Measurements from ENCODE around the gene BCL2L1. TPM values are rescaled to one million over a fixed set of nuclear protein-coding genes. Genes with fewer than 3 reads are reported as not detected.

BCL2L1 gene
- polyA plus RNA-seq, 4 donors, result 52.6 to 160 (median 86.3) TPM

DNA sequence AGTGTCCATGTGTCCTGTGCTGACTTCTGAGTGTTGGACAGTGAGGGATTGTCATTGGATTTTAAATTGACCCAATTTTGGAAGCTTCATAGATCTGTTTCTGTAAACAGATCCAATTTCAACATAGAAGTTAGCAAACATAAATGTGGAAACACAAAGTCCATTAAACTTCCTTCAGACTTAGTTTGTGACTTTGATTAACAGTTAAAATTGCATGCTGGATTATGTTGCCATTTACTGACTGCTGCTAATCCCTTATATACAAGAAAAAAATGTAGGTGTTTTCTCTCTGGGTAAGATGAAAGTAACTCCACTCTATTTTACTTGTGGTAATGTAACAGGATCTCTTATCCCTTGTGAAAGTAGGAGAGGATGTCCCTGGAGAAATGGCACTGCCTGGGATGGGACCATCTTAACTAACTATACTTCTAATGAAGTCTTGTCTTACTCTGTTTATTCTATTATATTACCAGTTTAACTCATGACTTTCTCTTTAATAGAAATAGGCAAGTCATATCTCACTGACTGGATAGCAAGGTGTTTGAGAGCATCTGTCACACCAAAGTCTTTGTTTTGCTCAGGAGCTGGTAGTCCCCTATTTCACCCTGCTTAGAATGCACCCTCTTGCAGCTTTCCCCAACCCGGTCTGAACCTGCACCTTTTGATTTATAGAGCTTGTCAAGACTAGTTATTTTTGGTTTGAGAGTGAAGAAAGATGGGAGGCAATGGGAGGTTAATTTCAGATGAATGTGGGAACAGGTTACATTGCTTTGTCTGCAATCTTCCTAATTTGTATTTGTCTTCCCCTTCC is 23.6 kb upstream of the BCL2L1 start:
- Histone ChIP-seq H3K9me3 (ENCODE audit: control insufficient read depth in 2 of 2, insufficient read depth in 1 of 2, low read depth in 1 of 2, low read length in 1 of 2) (no peaks in the 10 kb centered on the region), H3K27ac (ENCODE audit: low read depth in 1 of 3, low read length in 2 of 3) (no peak overlapping the region), H3K36me3 (ENCODE audit: control insufficient read depth in 3 of 3, insufficient read depth in 2 of 3, low read depth in 1 of 3, low read length in 3 of 3) (no peaks in the 10 kb centered on the region), H3K4me1 (ENCODE audit: control insufficient read depth in 3 of 3, insufficient read depth in 2 of 3, low read depth in 1 of 3, low read length in 2 of 3) (no peaks in the 10 kb centered on the region), H3K27me3 (ENCODE audit: control insufficient read depth in 3 of 3, insufficient read depth in 3 of 3, low read length in 3 of 3) (no peaks in the 10 kb centered on the region), H3K4me3 (ENCODE audit: low read depth in 1 of 3, low read length in 3 of 3) (no peak overlapping the region)
- FAIRE-seq (no peak), DNase-seq (no peak)
- 27 to 65% (median 50%) methylated on average over 1 of the region's 1 CpG for WGBS, 3 donors

DNA sequence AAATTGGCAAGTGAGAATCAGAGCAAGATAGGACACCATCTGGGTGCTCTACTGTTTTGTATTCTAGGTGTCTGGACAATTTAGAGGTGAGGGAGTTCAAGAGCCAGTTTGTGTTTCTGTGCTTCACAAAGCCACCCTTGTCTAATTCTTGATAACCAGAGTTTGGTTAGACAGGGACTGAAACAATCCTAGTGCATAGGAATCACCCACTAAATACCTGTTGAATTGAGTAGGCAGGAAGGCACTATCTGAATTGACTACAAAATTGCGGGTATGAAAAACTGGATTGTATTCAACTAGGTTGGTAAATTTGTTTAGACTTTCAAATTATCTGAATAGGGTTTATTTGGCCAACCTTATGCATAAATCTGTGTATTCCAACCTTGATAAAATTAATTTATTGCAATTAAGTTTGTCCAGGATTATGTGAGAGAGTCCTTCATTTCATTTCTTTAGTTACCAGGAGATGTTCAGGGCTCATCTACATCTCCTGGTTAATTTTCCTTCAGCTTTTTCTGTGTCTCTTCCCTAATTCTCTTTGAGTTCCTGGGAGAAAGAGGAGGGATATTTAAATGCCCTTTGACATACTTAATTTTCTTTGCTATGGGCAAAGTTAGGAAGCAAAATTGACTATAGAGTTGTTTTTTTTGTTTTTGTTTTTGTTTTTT is 18.1 kb upstream of the BCL2L1 start:
- FAIRE-seq, result no peak
- H3K36me3 ChIP-seq (ENCODE audit: control insufficient read depth in 3 of 3, insufficient read depth in 2 of 3, low read depth in 1 of 3, low read length in 3 of 3), result no peaks in the 10 kb centered on the region
- peaks cover 0 to 4% (median 3%) of the 10 kb centered on the region in 3 donors for H3K4me1 ChIP-seq (ENCODE audit: control insufficient read depth in 3 of 3, insufficient read depth in 2 of 3, low read depth in 1 of 3, low read length in 2 of 3)
- DNase-seq, result no peak
- H3K27ac ChIP-seq (ENCODE audit: low read depth in 1 of 3, low read length in 2 of 3), result no peak overlapping the region
- H3K4me3 ChIP-seq (ENCODE audit: low read depth in 1 of 3, low read length in 3 of 3), result peak overlapping the region in 1 of 3 donors; percentile 70
- no peaks in the 10 kb centered on the region for H3K9me3 ChIP-seq (ENCODE audit: control insufficient read depth in 2 of 2, insufficient read depth in 1 of 2, low read depth in 1 of 2, low read length in 1 of 2)
- 38 to 71% (median 66%) methylated on average over 1 of the region's 1 CpG for WGBS, 3 donors
- H3K27me3 ChIP-seq (ENCODE audit: control insufficient read depth in 3 of 3, insufficient read depth in 3 of 3, low read length in 3 of 3), result no peaks in the 10 kb centered on the region

DNA sequence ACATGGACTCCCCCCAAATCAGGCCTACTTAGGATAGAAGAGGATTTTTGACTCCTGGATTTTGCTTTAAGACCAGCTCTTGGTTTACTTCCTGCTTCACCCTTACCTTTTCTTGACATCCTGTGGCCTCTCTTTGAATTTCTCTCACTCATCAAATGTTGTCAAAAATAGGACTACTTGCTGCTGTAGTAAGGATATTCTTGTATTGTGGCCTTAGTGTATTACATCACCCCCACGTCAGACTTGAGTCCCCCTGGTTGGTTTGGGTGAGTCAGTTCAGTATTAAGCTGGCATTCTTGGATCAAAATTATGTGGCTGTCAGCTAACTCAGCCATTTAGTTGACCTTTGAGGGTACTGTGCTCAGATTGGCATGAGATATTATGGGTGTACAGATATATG is 17.5 kb upstream of the BCL2L1 start:
- DNase-seq, result peak; percentile 2 to 31
- FAIRE-seq, result no peak
- H3K27me3 ChIP-seq (ENCODE audit: control insufficient read depth in 3 of 3, insufficient read depth in 3 of 3, low read length in 3 of 3), result no peaks in the 10 kb centered on the region
- no peaks in the 10 kb centered on the region for H3K9me3 ChIP-seq (ENCODE audit: control insufficient read depth in 2 of 2, insufficient read depth in 1 of 2, low read depth in 1 of 2, low read length in 1 of 2)
- H3K27ac ChIP-seq (ENCODE audit: low read depth in 1 of 3, low read length in 2 of 3), result no peak overlapping the region
- no peaks in the 10 kb centered on the region for H3K36me3 ChIP-seq (ENCODE audit: control insufficient read depth in 3 of 3, insufficient read depth in 2 of 3, low read depth in 1 of 3, low read length in 3 of 3)
- H3K4me1 ChIP-seq (ENCODE audit: control insufficient read depth in 3 of 3, insufficient read depth in 2 of 3, low read depth in 1 of 3, low read length in 2 of 3), result peaks cover 0 to 4% (median 3%) of the 10 kb centered on the region in 3 donors
- 0 to 5% (median 0%) methylated on average over 1 of the region's 1 CpG for WGBS, 3 donors
- H3K4me3 ChIP-seq (ENCODE audit: low read depth in 1 of 3, low read length in 3 of 3), result peak overlapping the region in 2 of 3 donors; percentile 1 to 70

DNA sequence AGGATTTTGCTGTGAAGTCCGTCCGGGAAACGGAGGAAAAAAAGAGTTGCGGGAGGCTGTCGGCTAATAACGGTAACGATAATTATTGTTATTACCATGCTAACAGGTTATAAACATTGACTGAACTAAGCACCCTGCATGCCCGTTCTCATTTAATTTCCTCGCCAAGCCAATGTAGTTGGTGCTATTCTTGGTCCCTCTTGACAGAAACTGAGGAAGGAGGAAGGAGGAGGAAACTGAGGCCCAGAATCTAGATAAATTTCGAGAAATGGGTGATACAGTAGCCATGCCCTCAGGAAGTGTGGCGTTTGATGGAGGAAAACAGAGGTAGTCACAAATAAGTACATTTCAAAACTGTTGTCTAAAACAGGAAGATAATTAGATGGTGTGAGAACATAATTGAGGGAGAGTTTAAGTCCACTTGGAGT is 16.9 kb upstream of the BCL2L1 start:
- no peak for FAIRE-seq
- 0% methylated on average over 11 of the region's 11 CpGs for WGBS, 3 donors
- DNase-seq, result peak in 1 of 2 donors; percentile 21

DNA sequence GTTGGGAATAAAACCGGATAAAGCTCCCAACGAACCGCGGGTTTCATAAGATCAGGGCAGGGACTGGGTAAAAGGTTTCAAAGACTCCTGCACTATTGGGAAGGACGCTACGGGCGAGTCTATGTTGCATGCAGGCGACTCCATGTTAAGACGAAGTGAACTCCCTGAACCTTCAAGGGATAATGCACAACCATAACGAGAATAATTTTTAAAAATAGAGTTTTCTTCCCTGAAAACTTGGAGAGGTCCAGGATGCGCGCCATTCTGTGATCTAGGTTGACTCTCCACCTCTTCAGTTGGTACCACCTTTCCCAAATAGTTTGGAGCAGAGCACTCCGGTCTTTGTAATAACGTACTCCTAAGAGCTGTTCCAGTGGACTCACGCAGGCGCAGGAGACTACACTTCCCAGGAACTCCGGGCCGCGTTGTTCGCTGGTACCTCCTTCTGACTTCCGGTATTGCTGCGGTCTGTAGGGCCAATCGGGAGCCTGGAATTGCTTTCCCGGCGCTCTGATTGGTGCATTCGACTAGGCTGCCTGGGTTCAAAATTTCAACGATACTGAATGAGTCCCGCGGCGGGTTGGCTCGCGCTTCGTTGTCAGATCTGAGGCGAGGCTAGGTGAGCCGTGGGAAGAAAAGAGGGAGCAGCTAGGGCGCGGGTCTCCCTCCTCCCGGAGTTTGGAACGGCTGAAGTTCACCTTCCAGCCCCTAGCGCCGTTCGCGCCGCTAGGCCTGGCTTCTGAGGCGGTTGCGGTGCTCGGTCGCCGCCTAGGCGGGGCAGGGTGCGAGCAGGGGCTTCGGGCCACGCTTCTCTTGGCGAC is 16.3 kb upstream of the BCL2L1 start, which contains the start of gene TPX2:
Gene TPX2 (plus strand): TSS at position 562 of the 821 bp plus-strand sequence. CDS start 18,187 bp downstream, outside the sequence.
- Histone ChIP-seq H3K27ac (ENCODE audit: low read depth in 1 of 3, low read length in 2 of 3) (peak within 1 kb of the TSS; percentile 37 to 85 (median 81)), H3K4me1 (ENCODE audit: control insufficient read depth in 3 of 3, insufficient read depth in 2 of 3, low read depth in 1 of 3, low read length in 2 of 3) (peaks cover 0 to 4% (median 3%) of the 10 kb centered on the region in 3 donors), H3K9me3 (ENCODE audit: control insufficient read depth in 2 of 2, insufficient read depth in 1 of 2, low read depth in 1 of 2, low read length in 1 of 2) (no peaks in the 10 kb centered on the region), H3K27me3 (ENCODE audit: control insufficient read depth in 3 of 3, insufficient read depth in 3 of 3, low read length in 3 of 3) (no peaks in the 10 kb centered on the region), H3K4me3 (ENCODE audit: low read depth in 1 of 3, low read length in 3 of 3) (peak within 1 kb of the TSS; percentile 61 to 70 (median 65)), H3K36me3 (ENCODE audit: control insufficient read depth in 3 of 3, insufficient read depth in 2 of 3, low read depth in 1 of 3, low read length in 3 of 3) (no peaks in the 10 kb centered on the region)
- 1% methylated on average over 54 of the region's 54 CpGs for WGBS, 3 donors
- DNase-seq, result peak; percentile 97 to 99
- no peak for FAIRE-seq

More for the DNA sequence above, 16.9 kb upstream of the BCL2L1 start:
- peaks cover 0 to 4% (median 3%) of the 10 kb centered on the region in 3 donors for H3K4me1 ChIP-seq (ENCODE audit: control insufficient read depth in 3 of 3, insufficient read depth in 2 of 3, low read depth in 1 of 3, low read length in 2 of 3)
- peak overlapping the region; percentile 56 to 70 (median 61) for H3K4me3 ChIP-seq (ENCODE audit: low read depth in 1 of 3, low read length in 3 of 3)
- H3K36me3 ChIP-seq (ENCODE audit: control insufficient read depth in 3 of 3, insufficient read depth in 2 of 3, low read depth in 1 of 3, low read length in 3 of 3), result no peaks in the 10 kb centered on the region
- H3K27me3 ChIP-seq (ENCODE audit: control insufficient read depth in 3 of 3, insufficient read depth in 3 of 3, low read length in 3 of 3), result no peaks in the 10 kb centered on the region
- no peaks in the 10 kb centered on the region for H3K9me3 ChIP-seq (ENCODE audit: control insufficient read depth in 2 of 2, insufficient read depth in 1 of 2, low read depth in 1 of 2, low read length in 1 of 2)
- H3K27ac ChIP-seq (ENCODE audit: low read depth in 1 of 3, low read length in 2 of 3), result peak overlapping the region; percentile 37 to 81 (median 60)

DNA sequence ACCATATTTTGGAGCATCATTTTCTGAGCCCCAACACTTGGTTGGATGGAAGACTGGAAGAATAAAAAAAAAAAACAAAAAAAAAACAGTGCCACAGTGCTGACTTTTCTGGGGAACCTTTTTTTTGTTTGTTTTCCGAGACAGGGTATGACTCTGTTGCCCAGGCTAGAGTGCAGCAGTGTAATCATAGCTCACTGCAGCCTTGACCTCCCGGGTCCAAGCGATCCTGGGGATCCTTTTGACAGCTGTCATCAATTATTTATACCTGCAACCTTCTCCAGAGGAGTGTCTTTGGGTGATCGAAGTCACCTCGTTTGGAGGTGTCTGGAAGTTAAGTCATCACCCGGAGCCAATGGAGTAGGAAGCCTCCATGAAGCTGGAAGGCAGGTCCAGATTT is 8.7 kb upstream of the BCL2L1 start:
- Histone ChIP-seq H3K4me1 (ENCODE audit: control insufficient read depth in 3 of 3, insufficient read depth in 2 of 3, low read depth in 1 of 3, low read length in 2 of 3) (no peaks in the 10 kb centered on the region), H3K36me3 (ENCODE audit: control insufficient read depth in 3 of 3, insufficient read depth in 2 of 3, low read depth in 1 of 3, low read length in 3 of 3) (no peaks in the 10 kb centered on the region), H3K27ac (ENCODE audit: low read depth in 1 of 3, low read length in 2 of 3) (no peak overlapping the region), H3K4me3 (ENCODE audit: low read depth in 1 of 3, low read length in 3 of 3) (no peak overlapping the region), H3K27me3 (ENCODE audit: control insufficient read depth in 3 of 3, insufficient read depth in 3 of 3, low read length in 3 of 3) (no peaks in the 10 kb centered on the region), H3K9me3 (ENCODE audit: control insufficient read depth in 2 of 2, insufficient read depth in 1 of 2, low read depth in 1 of 2, low read length in 1 of 2) (no peaks in the 10 kb centered on the region)
- FAIRE-seq (no peak), DNase-seq (no peak)
- WGBS, 3 donors, result 72 to 83% (median 78%) methylated on average over 6 of the region's 6 CpGs

DNA sequence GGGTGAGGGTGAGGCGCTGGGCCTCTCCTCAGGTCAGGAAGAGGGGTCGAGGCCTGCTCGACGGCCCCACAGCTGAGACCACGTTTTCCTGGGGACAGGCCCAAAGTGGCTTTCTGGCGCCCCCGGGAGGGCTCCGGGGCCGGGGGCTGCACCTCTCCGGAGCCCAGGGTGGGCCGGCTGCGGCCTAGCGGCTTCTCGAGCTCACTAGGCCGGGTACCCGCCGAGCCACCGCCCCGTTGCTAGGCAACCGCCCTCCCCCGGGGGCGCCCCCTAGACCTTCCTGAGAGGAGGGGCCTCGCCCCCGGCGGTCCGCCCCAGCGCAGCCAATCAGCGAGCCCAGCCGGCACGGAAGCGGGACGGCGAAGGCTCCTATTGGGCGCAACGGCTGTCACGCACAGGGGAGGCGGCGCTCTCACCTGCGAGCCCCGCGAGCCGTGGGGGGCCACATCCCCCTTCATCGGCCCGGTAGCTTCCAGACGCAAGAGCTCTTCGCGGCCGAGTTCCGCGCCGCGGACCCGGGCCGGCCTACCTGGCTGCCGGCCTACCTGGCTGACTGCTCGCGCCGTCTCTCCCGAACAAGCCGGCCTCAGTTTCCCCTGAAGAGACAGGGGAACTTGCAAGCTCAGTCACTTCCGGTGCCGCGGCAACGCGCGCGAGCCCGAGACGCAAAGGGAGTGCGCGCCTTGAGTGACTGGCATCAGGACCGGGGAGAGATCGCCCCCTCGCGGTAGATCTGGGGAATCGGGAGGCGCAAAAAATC is 831 bp upstream of the BCL2L1 start:
- H3K9me3 ChIP-seq (ENCODE audit: control insufficient read depth in 2 of 2, insufficient read depth in 1 of 2, low read depth in 1 of 2, low read length in 1 of 2), result no peaks in the 10 kb centered on the region
- FAIRE-seq (no peak), DNase-seq (peak; percentile 97 to 100)
- H3K36me3 ChIP-seq (ENCODE audit: control insufficient read depth in 3 of 3, insufficient read depth in 2 of 3, low read depth in 1 of 3, low read length in 3 of 3), result peaks cover 0 to 23% (median 4%) of the 10 kb centered on the region in 3 donors
- WGBS, 3 donors, result 0 to 1% (median 1%) methylated on average over 57 to 77 of the region's 77 CpGs
- no peaks in the 10 kb centered on the region for H3K27me3 ChIP-seq (ENCODE audit: control insufficient read depth in 3 of 3, insufficient read depth in 3 of 3, low read length in 3 of 3)
- H3K27ac ChIP-seq (ENCODE audit: low read depth in 1 of 3, low read length in 2 of 3), result peak overlapping the region; percentile 97 to 100 (median 99)
- H3K4me3 ChIP-seq (ENCODE audit: low read depth in 1 of 3, low read length in 3 of 3), result peak overlapping the region; percentile 77 to 93 (median 91)
- peaks cover 4 to 23% (median 16%) of the 10 kb centered on the region in 3 donors for H3K4me1 ChIP-seq (ENCODE audit: control insufficient read depth in 3 of 3, insufficient read depth in 2 of 3, low read depth in 1 of 3, low read length in 2 of 3)

All from small intestine (tissue), 7 donors.